ENCODE measurements around the gene SLC43A2. TPM values are rescaled to one million over a fixed set of nuclear protein-coding genes. Genes with fewer than 3 reads are reported as not detected.

The SLC43A2 gene
- total RNA-seq, 4 donors from 2014 or later: 7.1 to 20.0 (median 13.7) TPM

- intact Hi-C loops (cut with DNase I): no loop called here
- TF ChIP-seq EP300 (IDR thresholded peaks at IDR 0.05) (no peak), POLR2A (IDR thresholded peaks at IDR 0.05; ENCODE audit: low read depth) (no peak), POLR2AphosphoS5 (IDR thresholded peaks at IDR 0.05) (peak; percentile 33 to 63)
- TF ChIP-seq, protein P1, sequence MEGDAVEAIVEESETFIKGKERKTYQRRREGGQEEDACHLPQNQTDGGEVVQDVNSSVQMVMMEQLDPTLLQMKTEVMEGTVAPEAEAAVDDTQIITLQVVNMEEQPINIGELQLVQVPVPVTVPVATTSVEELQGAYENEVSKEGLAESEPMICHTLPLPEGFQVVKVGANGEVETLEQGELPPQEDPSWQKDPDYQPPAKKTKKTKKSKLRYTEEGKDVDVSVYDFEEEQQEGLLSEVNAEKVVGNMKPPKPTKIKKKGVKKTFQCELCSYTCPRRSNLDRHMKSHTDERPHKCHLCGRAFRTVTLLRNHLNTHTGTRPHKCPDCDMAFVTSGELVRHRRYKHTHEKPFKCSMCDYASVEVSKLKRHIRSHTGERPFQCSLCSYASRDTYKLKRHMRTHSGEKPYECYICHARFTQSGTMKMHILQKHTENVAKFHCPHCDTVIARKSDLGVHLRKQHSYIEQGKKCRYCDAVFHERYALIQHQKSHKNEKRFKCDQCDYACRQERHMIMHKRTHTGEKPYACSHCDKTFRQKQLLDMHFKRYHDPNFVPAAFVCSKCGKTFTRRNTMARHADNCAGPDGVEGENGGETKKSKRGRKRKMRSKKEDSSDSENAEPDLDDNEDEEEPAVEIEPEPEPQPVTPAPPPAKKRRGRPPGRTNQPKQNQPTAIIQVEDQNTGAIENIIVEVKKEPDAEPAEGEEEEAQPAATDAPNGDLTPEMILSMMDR (IDR thresholded peaks at IDR 0.05): no peak
- Histone ChIP-seq H3K36me3 (peaks cover 0 to 6% (median 1%) of the 10 kb centered on the region in 4 donors), H3K27me3 (no peaks in the 10 kb centered on the region), H3K27ac (replicated peaks in 1 of 4) (peak overlapping the region; percentile 90 to 95 (median 90)), H3K4me3 (peak overlapping the region; percentile 68 to 89 (median 80)), H3K9me3 (no peaks in the 10 kb centered on the region), H3K4me1 (peaks cover 20 to 35% (median 33%) of the 10 kb centered on the region in 4 donors)
- no peak for DNase-seq (ENCODE audit: extremely low spot score)
- WGBS: 50% methylated on average over 16 of the region's 39 CpGs
Observed at GRCh38 chr17:1627182-1627981, 1.3 kb downstream of the SLC43A2 start.

DNA sequence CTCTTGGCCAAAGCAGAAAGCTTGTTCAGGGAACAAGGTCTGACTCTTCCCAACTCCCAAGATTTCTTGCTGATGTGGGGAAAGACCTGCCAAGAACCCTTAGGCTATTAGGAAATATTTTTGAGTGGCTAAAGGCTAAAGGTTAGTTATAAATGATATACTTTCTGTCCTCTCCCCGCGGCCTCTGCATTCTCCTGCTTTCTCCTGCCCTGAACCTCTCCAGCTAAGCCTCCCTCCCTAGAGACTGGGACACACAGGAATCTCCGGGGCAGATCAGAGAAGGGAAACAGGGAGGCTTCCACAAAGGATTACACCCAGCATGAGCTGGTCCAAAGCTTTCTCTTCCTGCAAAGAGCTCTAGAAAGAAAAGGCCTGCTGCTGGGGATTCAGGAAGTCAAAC, 2.3 kb downstream of the SLC43A2 start:
- peaks cover 0 to 11% (median 3%) of the 10 kb centered on the region in 4 donors for H3K36me3 ChIP-seq
- H3K4me3 ChIP-seq: no peak overlapping the region
- H3K9me3 ChIP-seq: no peaks in the 10 kb centered on the region
- intact Hi-C loops (cut with DNase I): no loop called here
- H3K4me1 ChIP-seq: peaks cover 20 to 35% (median 33%) of the 10 kb centered on the region in 4 donors
- H3K27ac ChIP-seq (replicated peaks in 1 of 4): peak overlapping the region; percentile 49 to 95 (median 90)
- WGBS: 65% methylated on average over 3 of the region's 3 CpGs
- H3K27me3 ChIP-seq: no peaks in the 10 kb centered on the region
- TF ChIP-seq POLR2A (IDR thresholded peaks at IDR 0.05; ENCODE audit: low read depth) (no peak), POLR2AphosphoS5 (IDR thresholded peaks at IDR 0.05) (no peak), EP300 (IDR thresholded peaks at IDR 0.05) (no peak)
- TF ChIP-seq, protein P1 (IDR thresholded peaks at IDR 0.05): no peak
- DNase-seq (ENCODE audit: extremely low spot score): no peak

DNA sequence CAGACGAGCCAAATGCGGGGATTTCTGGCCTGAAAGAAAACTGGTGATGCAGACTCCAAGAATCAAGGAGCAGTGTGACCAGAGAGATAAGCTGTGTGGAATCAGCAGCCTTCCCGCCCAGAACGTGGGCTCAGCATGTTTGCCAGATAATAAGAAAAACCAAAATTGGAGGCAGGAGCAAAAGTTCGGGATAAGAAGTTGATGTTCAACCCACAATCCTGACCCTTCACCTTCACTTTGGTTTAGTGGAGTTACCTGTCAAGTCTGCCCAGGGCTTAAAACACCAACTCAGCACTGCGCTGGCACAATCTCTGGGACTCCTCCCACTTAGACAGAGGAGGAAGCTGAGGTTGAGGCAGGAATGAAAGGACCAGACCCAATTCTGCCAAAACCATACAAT, 3.1 kb downstream of the SLC43A2 start:
- intact Hi-C loops (cut with DNase I): no loop called here
- Histone ChIP-seq H3K36me3 (peaks cover 0 to 11% (median 3%) of the 10 kb centered on the region in 4 donors), H3K4me1 (peaks cover 20 to 41% (median 34%) of the 10 kb centered on the region in 4 donors), H3K4me3 (no peak overlapping the region), H3K9me3 (no peaks in the 10 kb centered on the region), H3K27ac (replicated peaks in 1 of 4) (no peak overlapping the region), H3K27me3 (no peaks in the 10 kb centered on the region)
- WGBS: 78% methylated on average over 6 of the region's 6 CpGs
- TF ChIP-seq, protein P1 (IDR thresholded peaks at IDR 0.05): no peak
- TF ChIP-seq POLR2AphosphoS5 (IDR thresholded peaks at IDR 0.05) (no peak), POLR2A (IDR thresholded peaks at IDR 0.05; ENCODE audit: low read depth) (no peak), EP300 (IDR thresholded peaks at IDR 0.05) (no peak)
- DNase-seq (ENCODE audit: extremely low spot score): no peak

DNA sequence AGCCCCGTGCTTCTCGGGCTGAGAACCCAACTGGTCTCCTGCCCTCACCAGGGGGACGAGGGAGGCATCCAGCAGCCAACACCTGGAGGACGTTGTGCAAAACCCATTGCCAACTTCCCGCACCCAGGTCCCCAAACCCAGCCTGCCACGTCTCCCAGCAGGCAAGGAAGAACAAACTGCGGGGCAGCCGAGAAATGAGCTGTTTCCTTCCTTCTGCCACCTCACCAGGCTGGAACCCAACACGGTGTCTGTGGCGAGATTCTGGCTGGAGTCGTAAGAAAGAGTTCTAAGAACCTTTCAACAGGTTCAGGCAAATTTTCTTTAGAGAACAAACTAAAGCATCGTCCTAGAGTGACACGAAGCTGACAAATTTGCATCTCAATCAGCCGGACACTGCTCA, 3.6 kb downstream of the SLC43A2 start:
- Histone ChIP-seq H3K9me3 (no peaks in the 10 kb centered on the region), H3K4me1 (peaks cover 18 to 38% (median 33%) of the 10 kb centered on the region in 4 donors), H3K27ac (replicated peaks in 1 of 4) (no peak overlapping the region), H3K36me3 (peaks cover 0 to 11% (median 3%) of the 10 kb centered on the region in 4 donors), H3K4me3 (no peak overlapping the region), H3K27me3 (no peaks in the 10 kb centered on the region)
- intact Hi-C loops (cut with DNase I): no loop called here
- WGBS: 83% methylated on average over 11 of the region's 14 CpGs
- TF ChIP-seq EP300 (IDR thresholded peaks at IDR 0.05) (no peak), POLR2A (IDR thresholded peaks at IDR 0.05; ENCODE audit: low read depth) (no peak), POLR2AphosphoS5 (IDR thresholded peaks at IDR 0.05) (no peak)
- TF ChIP-seq, protein P1 (IDR thresholded peaks at IDR 0.05): no peak
- no peak for DNase-seq (ENCODE audit: extremely low spot score)

Measured in esophagus muscularis mucosa (tissue), 4 donors.